ENCODE data around the gene SLC49A3.

Gene SLC49A3

DNA sequence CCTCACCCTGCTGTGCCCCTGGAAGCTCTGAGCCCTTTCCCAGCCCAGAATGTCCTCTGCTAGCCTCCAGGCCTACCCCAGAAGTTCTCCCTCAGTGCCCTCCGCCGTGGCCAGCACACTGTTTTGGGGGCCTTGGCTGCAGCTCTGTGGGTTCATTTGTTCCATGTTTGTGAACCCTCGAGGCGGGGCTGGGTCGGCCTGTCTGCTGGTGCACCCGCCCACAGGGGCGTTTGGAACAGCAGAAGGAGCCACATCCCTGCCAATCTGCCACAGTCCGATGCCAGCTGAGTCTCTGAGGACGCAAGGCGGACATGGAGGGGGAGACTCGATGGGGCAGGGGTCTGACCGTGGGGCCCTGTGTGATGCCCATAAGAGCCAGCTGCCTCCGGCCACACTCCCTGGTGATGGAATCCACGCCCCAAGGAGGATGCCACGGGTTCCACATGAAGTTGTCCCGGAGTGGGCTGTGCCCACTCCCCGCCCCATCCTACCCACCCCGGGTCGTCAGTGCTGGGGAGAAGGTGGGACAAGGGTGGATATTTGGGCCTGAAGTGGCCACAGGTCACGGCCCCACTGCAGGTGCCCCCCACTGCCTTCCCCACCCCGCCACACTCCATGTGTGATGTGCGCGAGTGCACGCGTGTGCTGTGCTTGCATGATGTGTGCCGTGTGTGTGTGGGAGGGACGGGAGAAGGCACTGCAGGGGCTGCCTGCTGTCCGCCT, 22.0 kb downstream of the SLC49A3 start:
- no peak for DNase-seq (ENCODE audit: low read depth)

DNA sequence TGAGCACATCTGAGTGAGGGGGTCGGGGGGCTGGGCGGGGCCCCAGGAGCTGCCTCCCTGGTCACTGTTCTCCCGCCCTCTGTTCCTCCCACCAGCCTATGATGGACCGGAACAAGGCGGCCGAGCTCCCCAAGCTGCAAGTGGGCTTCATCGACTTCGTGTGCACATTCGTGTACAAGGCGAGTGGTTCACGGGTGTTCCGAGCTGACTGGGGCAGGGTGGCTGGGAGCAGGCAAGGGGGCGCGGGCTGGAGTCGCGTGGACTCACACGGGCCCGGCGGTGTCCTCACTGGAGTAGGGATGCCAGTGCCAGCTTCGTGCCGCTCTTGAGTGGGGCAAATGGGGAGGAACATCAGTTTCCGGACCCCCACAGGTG, 22.5 kb downstream of the SLC49A3 start:
- no peak for DNase-seq (ENCODE audit: low read depth)

DNA sequence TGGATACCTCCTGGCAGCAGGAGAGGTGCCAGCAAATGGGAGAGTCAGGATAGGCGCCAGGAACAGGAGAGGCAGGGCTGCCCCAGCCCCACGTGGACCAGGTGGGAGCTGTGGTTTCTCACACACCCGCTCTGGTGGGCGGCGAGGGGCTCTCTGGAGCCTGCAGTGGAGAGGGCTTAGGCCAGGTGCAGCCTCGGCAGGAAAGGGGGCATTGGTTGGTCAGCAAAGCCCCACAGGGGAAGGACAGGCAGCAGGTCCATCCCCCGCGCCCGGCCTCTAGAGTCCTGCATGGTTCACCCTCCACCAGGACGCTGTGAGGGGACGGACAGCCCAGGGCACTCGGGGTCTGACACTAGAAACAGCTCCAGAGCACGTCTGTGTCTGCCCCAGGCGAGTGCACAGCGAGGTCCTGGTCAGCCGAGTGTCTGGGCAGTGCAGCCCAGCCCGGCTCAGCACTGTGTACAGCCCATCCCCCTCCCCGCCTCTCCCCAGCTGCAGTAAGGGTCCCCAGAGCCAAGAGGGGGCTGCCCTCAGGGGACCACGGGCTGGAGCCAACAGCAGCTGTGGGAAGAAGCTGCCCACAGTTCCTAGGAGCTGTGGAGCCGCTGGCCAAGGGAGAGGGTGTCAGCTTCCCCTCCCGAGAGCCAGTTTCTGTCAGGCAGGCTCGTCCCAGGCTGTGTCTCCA, 23.1 kb downstream of the SLC49A3 start:
- DNase-seq (ENCODE audit: low read depth) = no peak

DNA sequence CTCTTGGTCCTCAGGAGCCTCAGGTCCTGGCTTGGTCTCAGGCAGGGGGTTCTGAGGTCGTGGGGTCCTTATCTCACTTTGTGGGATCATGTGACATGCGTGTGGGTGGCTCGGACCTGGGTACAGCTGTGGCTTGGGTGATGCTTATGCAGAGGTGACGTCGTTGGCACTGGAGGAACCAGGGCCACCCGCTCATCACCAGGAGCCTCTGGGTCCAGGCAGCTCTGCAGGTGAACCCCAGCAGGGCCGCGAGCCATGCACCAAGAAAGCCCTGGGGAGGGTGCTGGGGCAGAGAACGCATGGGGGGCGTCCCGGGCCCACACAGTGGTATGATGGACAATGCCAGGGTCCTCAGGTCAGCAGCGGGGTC, 23.6 kb downstream of the SLC49A3 start:
- no peak for DNase-seq (ENCODE audit: low read depth)

DNA sequence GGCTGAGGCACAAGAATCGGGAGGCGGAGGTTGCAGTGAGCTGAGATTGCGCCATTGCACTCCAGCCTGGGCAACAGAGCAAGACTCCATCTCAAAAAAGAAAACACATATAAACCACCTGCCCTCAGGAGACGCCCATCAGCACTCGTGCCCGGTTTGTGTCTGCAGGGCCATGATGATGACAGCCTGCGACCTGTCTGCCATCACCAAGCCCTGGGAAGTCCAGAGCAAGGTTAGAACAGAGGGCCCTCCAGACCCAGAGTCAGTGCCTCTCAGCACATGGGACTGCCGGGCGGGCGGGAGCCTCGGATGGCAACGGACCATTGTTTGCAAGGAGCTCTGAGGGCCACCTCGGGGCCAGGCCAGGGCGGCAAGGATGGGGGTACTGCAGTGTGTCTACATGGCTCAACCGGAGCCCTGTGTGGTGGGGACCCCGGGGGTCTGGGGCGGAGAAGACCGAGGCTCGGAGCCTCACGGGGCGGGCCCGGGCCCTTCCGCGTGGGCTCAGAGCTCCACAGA, 24.2 kb downstream of the SLC49A3 start:
- no peak for DNase-seq (ENCODE audit: low read depth)

DNA sequence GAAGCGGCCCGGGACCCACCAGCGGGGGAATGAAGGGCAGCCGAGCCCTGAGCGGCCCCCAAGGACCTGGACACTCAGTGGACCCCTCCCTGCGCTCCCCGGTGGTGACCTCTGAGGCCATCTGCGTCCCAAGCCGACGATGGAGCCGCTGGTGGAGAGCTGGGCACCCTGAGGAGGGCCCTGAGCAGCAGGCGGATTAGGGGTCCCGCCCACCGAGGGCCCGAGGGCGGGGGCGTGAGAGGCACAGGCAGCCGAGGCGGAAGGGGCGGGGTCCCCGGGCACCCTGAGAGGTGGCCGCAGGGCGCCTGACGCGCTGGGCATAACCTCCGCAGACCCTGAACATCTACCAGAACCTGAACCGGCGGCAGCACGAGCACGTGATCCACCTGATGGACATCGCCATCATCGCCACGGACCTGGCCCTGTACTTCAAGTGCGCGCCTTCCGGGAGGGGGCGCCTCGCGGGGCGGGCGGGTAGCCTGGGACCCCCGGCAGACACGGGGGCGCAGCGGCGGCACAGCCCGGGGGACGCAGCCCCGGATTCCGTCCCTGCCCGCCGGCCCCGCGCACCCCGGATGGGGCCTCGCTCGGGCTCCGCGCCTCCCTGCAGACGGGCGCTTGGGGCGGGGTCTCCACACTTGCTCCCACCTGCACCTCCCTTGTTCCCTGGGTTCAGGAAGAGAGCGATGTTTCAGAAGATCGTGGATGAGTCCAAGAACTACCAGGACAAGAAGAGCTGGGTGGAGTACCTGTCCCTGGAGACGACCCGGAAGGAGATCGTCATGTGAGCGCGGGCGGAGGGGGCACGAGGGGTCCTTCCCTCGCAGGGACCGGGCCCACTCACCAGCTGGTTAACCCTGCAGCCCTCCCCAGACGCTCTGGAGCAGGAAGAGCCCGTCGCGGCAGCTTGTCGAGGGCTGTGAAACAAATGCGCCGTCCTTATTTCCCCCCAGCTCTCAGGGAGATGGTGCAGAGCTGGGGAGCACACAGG, 25.2 kb downstream of the SLC49A3 start:
- peak; percentile 68 for DNase-seq (ENCODE audit: low read depth)

DNA sequence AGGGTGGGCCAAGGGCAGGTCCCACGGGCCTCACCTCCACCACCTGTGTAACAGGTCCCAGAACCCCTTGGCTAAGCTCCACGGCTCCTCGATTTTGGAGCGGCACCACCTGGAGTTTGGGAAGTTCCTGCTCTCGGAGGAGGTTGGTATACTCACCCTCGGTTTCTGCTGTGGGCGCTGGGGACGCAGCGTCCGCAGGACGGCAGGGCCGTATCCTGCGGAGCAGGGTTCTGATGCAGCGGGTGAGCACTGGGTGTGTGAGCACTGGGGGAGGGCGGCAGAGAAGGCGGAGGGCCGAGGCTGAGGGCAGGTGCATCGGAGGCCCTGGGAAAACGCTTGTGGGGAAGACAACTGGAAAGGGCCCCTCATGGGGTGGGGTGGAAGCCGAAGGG, 25.9 kb downstream of the SLC49A3 start:
- DNase-seq (ENCODE audit: low read depth) = no peak

DNA sequence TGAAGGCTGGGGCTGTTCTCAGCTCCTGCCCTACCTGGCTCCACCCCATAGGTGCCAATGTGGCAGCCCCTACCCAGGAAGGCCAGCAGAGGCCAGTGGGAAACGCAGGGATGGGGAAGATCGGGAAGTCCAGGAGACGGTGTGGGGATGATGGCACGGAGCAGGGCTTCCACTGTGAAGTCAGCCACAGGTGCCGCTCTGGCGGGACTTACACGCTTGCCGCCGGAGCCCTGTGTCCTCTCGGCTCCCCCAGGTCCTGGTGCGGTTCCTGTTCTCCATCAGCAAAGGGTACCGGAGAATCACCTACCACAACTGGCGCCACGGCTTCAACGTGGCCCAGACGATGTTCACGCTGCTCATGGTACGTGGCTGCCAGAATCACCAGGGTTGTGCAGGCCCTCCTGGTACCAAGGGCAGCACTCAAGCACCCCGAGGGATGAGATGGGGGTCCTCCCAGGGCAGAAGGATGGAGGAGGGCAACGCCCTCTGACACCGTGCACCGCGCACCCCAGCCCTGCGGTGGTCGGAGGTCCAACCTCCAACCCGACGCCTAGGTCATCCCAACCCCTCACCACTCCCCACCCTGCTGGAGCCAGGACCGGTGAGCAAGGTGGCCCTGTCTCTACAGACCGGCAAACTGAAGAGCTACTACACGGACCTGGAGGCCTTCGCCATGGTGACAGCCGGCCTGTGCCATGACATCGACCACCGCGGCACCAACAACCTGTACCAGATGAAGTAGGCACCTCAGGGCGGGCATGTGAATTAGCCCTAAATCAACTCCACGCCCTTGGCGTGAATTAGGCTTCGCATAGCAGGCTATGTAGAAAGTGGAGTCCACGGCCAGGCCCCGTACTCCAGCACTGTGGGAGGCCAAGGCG, 26.8 kb downstream of the SLC49A3 start:
- DNase-seq (ENCODE audit: low read depth) = no peak

DNA sequence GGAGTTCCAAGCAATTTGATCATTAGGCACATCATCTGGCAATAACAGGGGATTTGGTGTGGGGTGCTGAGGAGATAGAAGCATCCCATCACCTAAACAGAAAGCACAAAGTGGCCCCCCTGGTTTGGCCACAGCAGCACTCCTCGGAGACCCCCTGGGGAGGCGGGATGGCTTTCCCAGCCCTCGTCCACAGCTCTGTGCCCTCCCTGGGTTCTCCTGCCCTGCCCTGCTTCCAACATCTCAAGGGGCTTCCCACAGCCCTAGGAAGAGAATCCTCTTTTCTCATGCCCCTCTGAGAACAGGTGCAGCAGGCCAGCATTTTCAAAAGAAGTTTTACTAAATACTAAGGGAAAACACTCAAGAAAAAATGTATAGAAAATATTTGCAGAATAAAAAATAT, 27.7 kb downstream of the SLC49A3 start:
- DNase-seq (ENCODE audit: low read depth) = no peak

DNA sequence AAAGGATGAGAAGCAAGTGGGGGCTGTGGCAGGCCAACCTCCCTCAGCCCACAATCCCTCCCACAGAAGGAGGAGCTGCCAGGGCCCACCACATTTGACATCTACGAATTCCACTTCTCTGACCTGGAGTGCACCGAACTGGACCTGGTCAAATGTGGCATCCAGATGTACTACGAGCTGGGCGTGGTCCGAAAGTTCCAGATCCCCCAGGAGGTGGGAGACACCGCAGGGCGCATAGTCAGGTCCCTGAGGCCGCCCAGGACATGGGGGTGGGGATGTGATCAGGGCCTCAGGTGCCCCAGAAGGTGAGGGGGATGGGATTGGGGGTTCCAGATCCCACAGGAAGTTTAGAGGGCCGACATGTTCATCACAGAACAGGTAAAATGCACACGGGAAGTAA, 28.6 kb downstream of the SLC49A3 start:
- no peak for DNase-seq (ENCODE audit: low read depth)

DNA sequence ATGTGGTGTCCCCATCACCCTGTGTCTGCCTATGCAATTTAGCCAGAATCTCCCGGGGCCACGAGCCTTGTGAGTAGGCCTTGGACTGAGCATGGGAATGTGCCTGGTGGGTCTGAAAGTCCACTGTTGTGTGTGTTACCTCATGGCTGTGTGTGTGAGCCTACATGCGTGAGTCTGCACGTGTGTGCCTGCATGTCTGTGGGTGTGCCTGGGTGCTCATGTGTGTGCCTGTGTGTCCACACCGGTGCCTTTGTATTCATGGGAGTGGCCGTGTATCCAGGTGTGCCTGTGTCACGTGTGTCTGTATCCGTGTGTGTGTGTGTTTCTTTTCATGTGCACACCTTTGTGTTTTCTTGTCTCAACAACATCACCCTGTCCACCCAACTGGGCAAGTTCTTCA, 29.1 kb downstream of the SLC49A3 start:
- DNase-seq (ENCODE audit: low read depth) = no peak

DNA sequence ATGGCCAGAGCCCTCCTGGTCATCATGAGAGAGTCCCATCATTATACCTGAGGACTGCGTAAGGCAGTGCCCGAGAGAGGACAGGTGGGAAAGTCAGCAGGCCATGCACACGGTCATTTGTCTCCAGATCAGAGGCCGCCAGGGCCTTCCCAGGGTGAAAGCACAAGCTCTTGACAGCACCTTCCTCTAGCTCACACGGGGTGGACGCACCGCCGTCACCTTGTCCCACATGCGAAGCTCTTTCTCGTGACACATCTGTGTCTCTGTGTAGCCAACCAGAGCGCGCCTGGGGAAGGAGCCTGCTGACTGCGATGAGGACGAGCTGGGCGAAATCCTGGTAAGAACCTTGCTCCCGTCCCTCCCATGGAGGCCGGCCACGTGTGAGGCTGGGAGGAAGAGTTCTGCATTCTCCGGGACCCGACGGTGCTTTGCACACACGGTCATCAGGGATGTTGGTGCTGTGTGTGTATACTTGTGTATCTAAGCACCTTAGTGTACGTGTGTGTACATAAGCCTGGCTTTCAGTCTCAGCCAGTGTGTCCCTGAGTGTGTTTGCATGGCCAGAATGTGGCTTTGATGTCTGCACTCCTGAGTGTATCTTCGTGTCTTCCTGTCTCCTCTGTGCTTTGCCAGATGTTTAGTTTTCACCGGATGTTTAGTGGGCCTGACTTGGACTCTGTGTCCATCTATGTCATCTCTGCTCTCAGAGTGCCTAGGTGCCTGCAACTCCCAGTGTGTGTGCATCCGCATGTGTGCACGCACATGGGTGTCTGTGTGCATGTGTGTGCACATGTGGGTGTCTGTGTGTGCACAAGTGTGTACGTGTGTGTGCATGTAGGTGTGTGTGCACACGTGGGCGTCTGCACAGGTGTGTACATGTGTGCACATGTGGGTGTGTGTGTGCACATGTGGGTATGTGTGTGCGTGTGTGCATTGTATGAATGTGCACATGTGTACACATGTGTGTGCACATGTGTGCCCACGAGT, 30.0 kb downstream of the SLC49A3 start:
- DNase-seq (ENCODE audit: low read depth) = no peak

DNA sequence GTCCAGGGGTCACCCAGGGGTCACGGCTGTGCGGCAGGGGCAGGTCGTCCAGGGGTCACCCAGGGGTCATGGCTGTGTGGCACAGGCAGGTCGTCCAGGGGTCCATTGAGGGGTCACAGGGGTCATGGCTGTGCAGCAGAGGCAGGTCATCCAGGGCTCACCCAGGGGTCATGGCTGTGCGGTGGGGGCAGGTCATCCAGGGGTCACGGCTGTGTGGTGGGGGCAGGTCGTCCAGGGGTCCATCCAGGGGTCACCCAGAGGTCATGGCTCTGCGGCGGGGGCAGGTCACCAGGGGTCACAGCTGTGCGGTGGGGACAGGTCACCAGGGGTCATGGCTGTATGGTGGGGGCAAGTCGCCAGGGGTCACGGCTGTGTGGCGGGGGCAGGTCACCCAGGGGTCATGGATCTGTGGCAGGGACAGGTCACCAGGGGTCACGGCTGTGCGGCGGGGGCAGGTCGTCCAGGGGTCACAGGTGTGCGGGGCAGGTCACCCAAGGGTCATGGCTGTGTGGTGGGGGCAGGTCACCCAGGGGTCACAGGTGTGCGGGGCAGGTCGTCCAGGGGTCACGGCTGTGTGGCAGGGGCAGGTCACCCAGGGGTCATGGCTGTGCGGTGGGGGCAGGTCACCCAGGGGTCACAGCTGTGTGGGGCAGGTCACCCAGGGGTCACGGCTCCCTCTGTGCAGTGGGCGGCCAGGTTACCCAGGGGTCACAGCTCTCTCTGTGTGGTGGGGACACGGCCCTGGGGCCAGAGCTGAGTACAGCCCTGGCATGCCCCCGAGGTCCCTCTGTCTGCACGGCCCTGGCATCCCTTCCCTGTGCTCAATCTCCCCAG, 30.9 kb downstream of the SLC49A3 start:
- DNase-seq (ENCODE audit: low read depth) = no peak

DNA sequence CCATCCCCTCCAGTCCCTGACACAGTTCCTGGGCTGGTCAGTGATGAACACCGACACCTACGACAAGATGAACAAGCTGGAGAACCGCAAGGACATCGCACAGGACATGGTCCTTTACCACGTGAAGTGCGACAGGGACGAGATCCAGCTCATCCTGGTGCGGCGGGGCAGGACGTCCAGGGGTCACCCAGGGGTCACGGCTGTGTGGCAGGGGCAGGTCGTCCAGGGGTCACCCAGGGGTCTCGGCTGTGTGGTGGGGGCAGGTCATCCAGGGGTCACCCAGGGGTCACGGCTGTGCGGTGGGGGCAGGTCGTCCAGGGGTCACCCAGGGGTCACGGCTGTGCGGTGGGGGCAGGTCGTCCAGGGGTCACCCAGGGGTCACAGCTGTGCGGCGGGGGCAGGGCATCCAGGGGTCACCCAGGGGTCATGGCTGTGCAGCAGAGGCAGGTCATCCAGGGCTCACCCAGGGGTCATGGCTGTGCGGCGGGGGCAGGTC, 31.6 kb downstream of the SLC49A3 start:
- no peak for DNase-seq (ENCODE audit: low read depth)

DNA sequence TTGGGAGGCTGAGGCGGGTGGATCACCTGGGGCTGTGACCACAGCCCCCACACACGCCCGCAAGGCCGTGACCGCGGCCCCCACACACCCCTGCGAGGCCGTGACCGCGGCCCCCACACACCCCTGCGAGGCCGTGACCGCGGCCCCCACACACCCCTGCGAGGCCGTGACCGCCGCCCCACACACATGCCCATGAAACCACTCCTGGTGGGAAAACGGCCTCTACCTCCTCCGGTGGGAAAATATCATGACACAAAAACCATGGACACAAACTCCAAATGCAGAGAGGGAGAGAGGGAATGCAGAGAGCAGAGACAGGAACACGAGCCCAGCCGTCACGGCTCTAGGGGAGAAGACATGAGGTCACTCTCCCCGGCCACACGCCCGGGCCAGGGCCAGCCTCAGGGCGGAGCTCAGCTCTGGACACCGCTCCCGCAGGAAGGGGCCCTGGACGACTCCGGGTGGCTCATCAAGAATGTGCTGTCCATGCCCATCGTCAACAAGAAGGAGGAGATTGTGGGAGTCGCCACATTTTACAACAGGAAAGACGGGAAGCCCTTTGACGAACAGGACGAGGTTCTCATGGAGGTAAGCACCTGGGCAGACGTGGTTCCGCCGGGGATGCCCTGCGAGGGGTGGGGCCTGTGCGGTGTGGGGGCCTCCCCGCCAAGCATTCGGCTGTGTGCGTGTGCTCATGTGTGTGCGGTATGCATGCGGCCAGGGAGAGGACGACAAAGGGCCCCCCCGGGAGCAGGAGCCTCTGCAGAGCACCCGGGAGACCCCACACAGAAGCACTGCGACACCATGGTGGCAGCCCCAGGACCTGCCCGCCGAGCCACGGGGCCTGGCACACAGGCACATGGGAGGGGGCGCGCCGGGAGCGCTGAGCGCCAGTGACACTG, 32.3 kb downstream of the SLC49A3 start:
- no peak for DNase-seq (ENCODE audit: low read depth)

DNA sequence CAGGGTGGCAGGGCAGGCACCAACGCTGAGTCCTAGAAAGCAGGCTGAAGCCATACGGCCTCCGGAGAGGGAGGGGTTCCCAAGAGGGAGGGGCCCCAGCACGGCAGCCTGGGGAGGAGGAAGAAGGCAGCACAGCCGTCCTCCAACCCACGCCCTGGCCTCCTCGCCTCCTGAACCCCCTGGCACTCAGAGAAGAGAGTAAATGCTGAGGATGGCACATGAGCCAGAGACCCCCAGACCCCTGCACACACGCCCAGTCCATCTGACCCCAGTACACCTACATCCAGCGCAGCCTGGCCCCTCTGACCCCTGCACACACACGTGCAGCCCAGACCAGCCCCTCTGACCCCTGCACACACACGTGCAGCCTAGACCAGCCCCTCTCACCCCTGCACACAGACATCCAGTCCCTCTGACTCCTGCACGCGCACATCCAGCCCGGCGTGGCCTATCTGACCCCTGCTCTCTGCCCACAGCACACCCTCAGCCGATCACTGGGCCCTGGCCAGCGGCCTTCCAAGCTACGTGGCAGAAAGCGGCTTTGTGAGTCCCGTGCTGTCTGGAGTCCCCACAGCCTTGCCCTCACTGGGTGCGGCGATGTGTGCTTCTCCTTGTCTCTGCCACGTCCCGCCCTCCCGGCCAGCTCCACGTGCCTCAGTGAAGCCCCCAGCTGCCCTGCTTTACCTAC, 33.3 kb downstream of the SLC49A3 start:
- DNase-seq (ENCODE audit: low read depth) = no peak

DNA sequence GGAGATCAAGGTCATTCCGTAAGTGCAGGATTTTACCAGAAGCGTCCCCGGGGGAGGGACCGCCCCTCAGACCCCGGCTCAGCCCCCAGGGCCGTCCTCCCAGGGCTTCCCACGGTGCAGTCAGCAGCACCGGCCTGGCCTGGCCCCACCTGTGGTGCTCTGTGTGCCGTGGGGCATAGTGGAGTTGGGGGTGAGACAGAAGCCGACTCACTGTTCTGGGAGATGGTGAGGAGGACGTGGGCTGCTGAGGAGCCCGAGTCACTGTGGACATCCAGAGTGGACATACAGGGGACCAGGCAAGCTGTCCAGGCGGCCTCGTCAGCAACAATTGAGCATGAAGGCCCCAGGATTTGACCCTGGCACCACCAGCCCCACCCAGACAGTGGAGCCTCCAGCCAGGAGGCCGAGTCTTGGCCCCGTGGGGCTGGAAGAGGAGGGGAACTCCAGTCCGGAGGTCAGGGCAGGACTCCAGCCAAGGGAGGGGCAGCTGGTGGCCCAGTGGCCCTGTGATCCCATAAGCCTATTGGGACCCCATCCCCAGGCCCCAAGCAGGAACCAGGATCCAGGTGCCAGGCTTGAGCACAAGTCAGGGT, 34.0 kb downstream of the SLC49A3 start:
- no peak for DNase-seq (ENCODE audit: low read depth)
